WTC11 (cell line): Measurements from ENCODE around the gene CPNE5.

Experiments
- ATF2 ChIP-seq: sonication (generic); formaldehyde crosslinking; IDR thresholded peaks from 2 replicates; pipeline ENCODE4 v1.8.1; 2022; ENCODE audit warnings: low read depth, missing genetic modification reagents, borderline replicate concordance
- CTCF ChIP-seq: fragments of 200-600 bp; IDR thresholded peaks from 2 replicates; pipeline ENCODE4 v1.8.0; 2022; ENCODE audit warnings: antibody characterized with exemption
- E2F5 ChIP-seq: sonication (generic); formaldehyde crosslinking; IDR thresholded peaks from 2 replicates; pipeline ENCODE4 v1.8.1; 2022; ENCODE audit warnings: mild to moderate bottlenecking, moderate library complexity, missing genetic modification reagents
- HMGA2 ChIP-seq: fragments of 250-450 bp; sonication (Bioruptor Pico); IDR thresholded peaks from 2 replicates; pipeline ENCODE4 v1.4.0; 2021; ENCODE audit warnings: mild to moderate bottlenecking, moderate library complexity
- MYBL2 ChIP-seq: sonication (generic); formaldehyde crosslinking; IDR thresholded peaks from 2 replicates; pipeline ENCODE4 v1.8.1; 2023; ENCODE audit warnings: mild to moderate bottlenecking, moderate library complexity, missing genetic modification reagents
- NR2C2 ChIP-seq: sonication (generic); formaldehyde crosslinking; IDR thresholded peaks from 2 replicates; pipeline ENCODE4 v1.8.0; 2022; ENCODE audit warnings: mild to moderate bottlenecking, missing genetic modification reagents
- PRRX2 ChIP-seq: fragments of 250-450 bp; sonication (Bioruptor Pico); IDR thresholded peaks from 2 replicates; pipeline ENCODE4 v1.8.0; 2021; ENCODE audit warnings: mild to moderate bottlenecking
- TEAD4 ChIP-seq: sonication (generic); formaldehyde crosslinking; IDR thresholded peaks from 2 replicates; pipeline ENCODE4 v1.8.0; 2022; ENCODE audit warnings: mild to moderate bottlenecking, missing genetic modification reagents
- ZNF121 ChIP-seq: sonication (generic); formaldehyde crosslinking; IDR thresholded peaks from 2 replicates; pipeline ENCODE4 v1.8.0; 2023; ENCODE audit warnings: missing genetic modification reagents
- ZNF219 ChIP-seq: sonication (generic); formaldehyde crosslinking; IDR thresholded peaks from 2 replicates; pipeline ENCODE4 v1.8.0; 2023; ENCODE audit warnings: missing genetic modification reagents, mild to moderate bottlenecking, borderline replicate concordance
- ZNF416 ChIP-seq: fragments of 250-450 bp; sonication (Bioruptor Pico); IDR thresholded peaks from 2 replicates; pipeline ENCODE4 v1.9.0; 2021; ENCODE audit warnings: mild to moderate bottlenecking, inconsistent platforms

- no peak for TF ChIP-seq ZNF121 (CRISPR knock-in tag)
- TF ChIP-seq HMGA2 = no peak
- no peak for TF ChIP-seq CTCF
- TF ChIP-seq NR2C2 (CRISPR knock-in tag) = no peak
- no peak for TF ChIP-seq ATF2 (CRISPR knock-in tag)
- no peak for TF ChIP-seq ZNF416
- no peak for TF ChIP-seq TEAD4 (CRISPR knock-in tag)
- no peak for TF ChIP-seq PRRX2
- no peak for TF ChIP-seq MYBL2 (CRISPR knock-in tag)
- no peak for TF ChIP-seq E2F5 (CRISPR knock-in tag)
- TF ChIP-seq ZNF219 (CRISPR knock-in tag) = no peak
These were observed 66.8 kb downstream of the CPNE5 start for GRCh38 chr6:36772397-36772796.
